HG03103 (cell line): Measurements from ENCODE around the gene LEP.
A peak's percentile ranks its signal among the peaks of the same experiment; 100 is the strongest.
"Not testable (repeated sequence)": the region's sequence is repeated elsewhere in the genome, so short reads cannot be mapped to it uniquely, and the experiment has no call there.

Source experiments
- ATAC-seq: cut with Tn5 transposase; IDR thresholded peaks from one replicate; pipeline ENCODE4 v1.9.1; 2021; ENCODE audit warnings: low read depth; ENCODE audit not compliant: unreplicated experiment

The LEP gene

GRCh38 chr7:128210590-128211570 lies 30.2 kb upstream of the LEP start:
- no peak for ATAC-seq

DNA sequence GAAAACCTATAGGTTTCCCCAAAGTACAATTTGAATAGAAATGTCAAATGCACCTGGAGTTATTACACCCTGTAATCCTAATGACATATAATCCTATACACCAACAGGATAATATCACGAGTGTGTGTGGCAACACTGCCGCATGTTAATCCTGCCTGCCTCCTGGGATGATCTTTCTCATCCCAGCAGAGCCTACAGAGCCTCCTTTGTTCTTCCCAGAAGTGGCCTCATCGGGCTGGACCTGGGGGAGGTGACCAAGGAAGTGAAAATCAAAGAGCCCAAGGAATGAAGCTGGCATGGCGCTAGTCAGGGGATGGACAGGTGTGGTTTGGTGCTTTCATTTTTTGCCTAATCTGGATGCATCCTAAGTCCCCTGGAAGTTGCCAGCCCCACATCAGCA lies 29.5 kb upstream of the LEP start:
- no peak for ATAC-seq

- ATAC-seq = no peak
Observed at GRCh38 chr7:128214463-128214862, 26.6 kb upstream of the LEP start.

DNA sequence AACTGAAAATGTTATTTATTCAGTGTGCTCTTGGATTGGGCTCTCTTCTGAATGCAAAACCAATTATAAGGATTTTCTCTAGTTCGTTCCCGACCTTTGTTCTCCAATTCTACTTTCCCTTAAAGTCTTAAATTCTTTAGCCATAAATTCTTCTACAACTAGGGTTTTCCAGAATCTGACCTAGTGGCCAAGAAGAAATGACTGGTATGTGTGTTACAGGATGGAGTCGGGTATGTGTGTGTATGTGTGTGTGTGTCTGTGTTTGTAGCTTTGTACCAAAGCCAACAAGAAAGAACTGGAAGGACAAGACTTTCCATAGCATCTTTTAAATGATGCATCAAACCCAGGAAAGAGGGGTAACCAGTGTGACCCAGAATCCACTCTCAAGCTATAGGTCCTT lies 25.8 kb upstream of the LEP start:
- ATAC-seq = no peak

- no peak for ATAC-seq
Observed at GRCh38 chr7:128215739-128216138, 25.3 kb upstream of the LEP start.

DNA sequence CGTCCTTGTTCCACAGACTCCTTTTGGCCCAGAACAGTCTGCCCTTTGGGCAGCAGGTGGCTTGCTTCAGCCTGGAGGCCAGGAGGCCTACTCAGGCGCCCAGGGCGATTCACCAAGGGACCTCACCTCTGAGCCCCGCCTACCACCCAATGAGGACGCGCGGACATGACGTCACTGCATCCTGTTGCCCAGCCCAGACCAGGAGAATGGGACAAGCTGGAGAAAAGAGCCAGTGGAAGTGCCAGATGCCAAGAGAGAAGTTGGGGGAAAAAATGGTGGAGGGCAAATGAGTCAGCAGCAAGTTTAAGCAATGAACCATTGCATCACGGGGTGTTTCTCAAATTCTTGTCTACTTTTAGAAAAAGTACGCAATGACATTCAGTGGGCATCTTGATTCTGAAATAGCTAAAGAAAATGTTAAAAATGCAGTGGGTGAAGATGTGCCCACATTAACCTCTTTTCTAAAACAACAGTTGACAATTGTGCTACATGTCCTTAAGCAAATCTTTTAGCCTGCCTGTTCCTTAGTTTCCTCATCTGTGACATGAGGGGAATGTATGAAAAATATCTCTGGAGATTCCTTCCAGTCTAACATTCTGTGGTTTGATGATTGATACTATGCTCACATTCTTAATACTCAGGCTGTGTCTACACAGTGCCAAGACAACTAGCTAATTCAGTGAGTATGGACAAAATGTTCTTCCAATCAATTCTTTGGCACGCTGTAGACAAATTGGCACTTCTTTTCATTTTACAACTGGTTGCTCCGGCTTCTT lies 23.9 kb upstream of the LEP start:
- ATAC-seq = no peak

DNA sequence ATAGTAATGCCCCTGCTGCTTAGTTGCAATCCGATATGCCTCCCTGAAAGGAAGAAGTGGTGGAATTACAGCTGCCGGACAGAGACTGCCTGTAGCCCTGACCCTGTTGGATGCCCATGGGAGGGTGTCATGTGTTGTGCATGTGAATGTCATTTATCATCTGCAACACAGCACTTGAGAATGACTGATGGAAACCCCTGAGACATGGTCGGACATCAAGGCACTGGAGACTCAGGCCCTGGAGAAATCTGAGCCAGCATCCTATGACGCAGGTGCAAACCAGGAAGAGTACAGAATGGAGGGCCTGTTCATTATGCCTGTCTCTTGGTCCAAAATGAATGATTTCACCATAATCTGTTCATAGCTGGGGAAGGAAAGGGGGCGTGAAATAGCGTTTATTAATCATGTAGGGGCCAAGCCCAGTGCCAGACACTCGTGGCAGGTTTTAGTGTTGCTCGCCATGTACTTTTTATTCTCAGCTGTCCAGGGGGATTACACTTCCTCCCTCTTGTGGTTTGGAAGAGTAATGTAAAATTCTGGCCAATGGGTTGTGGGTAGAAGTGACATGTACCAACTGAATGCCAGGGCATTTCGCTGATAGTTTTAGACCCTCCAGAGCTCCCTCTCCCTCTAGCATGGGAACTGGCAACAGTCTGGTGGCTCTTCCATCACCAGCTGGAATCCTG lies 23.0 kb upstream of the LEP start:
- ATAC-seq = no peak

DNA sequence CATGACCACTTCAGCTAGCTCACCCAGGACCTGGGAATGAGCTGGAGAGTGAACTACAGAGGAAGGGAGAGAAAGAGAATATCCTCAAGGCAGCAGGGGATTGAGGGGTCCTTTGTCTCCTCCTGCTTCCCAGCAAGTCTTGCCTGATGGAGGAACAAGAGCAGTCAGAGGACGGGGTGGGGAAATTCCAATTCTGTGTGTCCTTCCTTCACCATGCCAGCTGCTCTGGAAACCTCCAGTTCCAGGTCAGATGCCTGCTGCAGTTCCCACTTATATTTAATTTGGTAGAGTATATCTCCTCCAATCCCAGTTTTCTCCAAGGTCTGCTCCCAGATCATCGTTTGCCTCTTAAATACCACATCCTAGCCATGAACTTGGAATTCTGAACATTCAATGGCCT lies 21.4 kb upstream of the LEP start:
- no peak for ATAC-seq

DNA sequence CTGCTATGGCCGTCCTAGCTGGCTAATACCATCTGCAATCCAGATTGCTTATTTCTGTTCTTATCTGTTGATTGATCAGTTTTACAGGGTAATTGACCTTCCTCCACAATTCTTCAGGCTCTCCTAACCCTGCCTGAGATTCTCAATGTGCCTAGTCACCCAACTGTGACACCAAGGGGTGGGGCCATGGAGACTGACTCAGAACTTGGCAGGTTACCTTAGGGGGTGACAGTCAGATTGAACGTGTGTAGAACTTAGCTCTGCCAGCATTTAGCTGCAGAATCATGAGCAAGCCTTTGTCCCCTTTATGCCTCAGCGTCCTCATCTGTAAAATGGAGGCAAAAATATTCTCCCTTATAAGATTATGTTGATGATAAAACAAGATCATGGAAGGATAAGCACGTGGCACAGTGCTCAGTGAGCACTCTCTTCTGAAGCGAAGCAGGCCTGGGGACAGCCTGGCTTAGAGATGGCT lies 19.1 kb upstream of the LEP start:
- ATAC-seq = no peak

GRCh38 chr7:128226132-128226980 lies 14.7 kb upstream of the LEP start:
- ATAC-seq = no peak

DNA sequence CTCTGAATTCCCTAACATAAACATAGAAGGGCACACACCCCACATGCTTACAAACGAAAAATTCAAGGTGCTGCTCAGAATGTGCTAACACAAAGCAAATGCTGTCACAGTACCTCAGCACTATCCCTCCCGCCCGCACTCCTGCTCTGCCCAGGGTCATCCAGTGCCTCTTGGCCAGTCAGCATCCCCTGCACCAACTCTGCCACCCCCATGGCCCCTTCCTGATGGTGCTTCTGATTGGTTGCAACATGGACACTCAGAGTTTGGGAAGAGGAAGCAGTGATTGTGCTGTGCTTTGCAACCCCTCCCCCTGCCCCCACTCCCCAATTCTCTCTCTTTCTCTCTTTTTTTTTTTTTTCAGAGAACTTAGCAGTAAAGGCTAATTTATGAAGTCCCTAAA lies 13.8 kb upstream of the LEP start:
- no peak for ATAC-seq

DNA sequence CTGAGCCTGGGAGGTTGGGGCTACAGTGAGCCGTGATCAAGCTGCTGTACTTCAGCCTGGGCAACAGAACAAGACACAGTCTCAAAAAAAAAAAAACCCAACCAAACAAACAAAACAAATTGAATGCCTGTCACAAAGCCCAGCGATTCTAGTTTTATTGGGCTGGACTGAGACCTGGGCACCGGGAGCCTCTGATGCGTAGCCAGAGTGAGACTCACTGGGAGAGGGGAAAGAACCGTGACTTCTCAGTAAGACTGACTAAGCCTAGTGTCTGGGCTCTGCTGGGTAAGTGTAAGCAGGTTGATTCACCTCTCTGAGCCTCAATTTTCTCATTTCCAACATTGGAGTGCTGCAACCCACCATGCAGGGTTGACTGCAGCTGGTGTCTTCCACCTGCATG lies 10.1 kb upstream of the LEP start:
- no peak for ATAC-seq

DNA sequence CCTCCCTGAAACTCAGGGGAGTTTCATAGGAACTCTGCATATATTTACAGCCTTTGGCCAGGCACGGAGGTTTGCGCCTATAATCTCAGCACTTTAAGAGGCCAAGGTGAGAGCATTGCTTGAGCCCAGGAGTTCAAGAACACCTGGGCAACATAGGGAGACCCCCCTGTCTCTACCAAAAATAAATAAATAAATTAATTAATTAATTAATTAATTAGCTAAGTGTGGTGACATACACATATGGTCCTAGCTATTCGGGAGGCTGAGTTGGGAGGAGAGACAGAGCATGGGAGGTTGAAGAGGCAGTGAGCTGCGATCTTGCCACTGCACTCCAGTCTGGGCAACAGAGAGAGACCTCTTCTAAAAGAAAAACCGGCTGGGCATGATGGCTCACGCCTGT lies 9.4 kb upstream of the LEP start:
- no peak for ATAC-seq

GRCh38 chr7:128233471-128233870 lies 7.6 kb upstream of the LEP start:
- no peak for ATAC-seq

- ATAC-seq = no peak
Observed at GRCh38 chr7:128234476-128235026, 6.5 kb upstream of the LEP start.

- ATAC-seq = no peak
Observed at GRCh38 chr7:128235471-128235870, 5.6 kb upstream of the LEP start.

- ATAC-seq = peak; percentile 85
Observed at GRCh38 chr7:128236924-128237586, 4.0 kb upstream of the LEP start.

DNA sequence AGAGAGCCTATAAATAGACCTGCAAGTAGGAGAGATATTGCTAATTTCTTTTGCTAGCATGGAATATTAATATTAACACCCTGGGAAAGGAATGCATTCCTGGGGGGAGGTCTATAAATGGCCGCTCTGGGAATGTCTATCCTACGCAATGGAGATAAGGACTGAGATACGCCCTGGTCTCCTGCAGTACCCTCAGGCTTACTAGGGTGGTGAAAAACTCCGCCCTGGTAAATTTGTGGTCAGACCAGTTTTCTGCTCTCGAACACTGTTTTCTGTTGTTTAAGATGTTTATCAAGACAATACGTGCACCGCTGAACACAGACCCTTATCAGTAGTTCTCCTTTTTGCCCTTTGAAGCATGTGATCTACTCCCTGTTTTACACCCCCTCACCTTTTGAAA lies 1.9 kb upstream of the LEP start:
- ATAC-seq = not testable (repeated sequence)

- no peak for ATAC-seq
Observed at GRCh38 chr7:128242661-128243060, 1.6 kb downstream of the LEP start.
